T-helper 2 cell treated with Interferon-gamma antibody and Interleukin-4, amounts not matched to agents 5 μg/mL and 100 μg/mL, for 36 hours (primary cell): ENCODE results near the gene ST3GAL2.
"Not testable (repeated sequence)": the region's sequence is repeated elsewhere in the genome, so short reads cannot be mapped to it uniquely, and the experiment has no call there.

ENCODE experiments used
- DNase-seq: peaks from one replicate; pipeline ENCODE4 v3.0.0; 2021; ENCODE audit warnings: low spot score
- H3K27ac Mint-ChIP-seq: one replicate; pipeline ENCODE4 v1.8.0; 2021; ENCODE audit warnings: mild to moderate bottlenecking, mixed read lengths
- H3K27me3 Mint-ChIP-seq: one replicate; pipeline ENCODE4 v1.8.0; 2021; ENCODE audit warnings: low read depth, mixed read lengths
- H3K36me3 Mint-ChIP-seq: one replicate; pipeline ENCODE4 v1.8.0; 2021; ENCODE audit warnings: low read depth, mixed read lengths
- H3K4me1 Mint-ChIP-seq: one replicate; pipeline ENCODE4 v1.8.0; 2021; ENCODE audit warnings: low read depth, mixed read lengths
- H3K4me3 Mint-ChIP-seq: one replicate; pipeline ENCODE4 v1.8.0; 2022; ENCODE audit warnings: mild to moderate bottlenecking, moderate library complexity, mixed read lengths
- H3K9me3 Mint-ChIP-seq: one replicate; pipeline ENCODE4 v1.8.0; 2021; ENCODE audit warnings: mixed read lengths

ST3GAL2 gene

GRCh38 chr16:70364399-70364798 is 74.5 kb downstream of the ST3GAL2 start:
- Mint-ChIP-seq H3K27ac (no peak overlapping the region), H3K36me3 (peaks cover 33% of the 10 kb centered on the region)

GRCh38 chr16:70359552-70359951 is 79.3 kb downstream of the ST3GAL2 start:
- no peak overlapping the region for H3K4me3 Mint-ChIP-seq
- no peak for DNase-seq
- no peaks in the 10 kb centered on the region for H3K27me3 Mint-ChIP-seq
- H3K9me3 Mint-ChIP-seq = no peaks in the 10 kb centered on the region
- H3K4me1 Mint-ChIP-seq = no peaks in the 10 kb centered on the region
- peaks cover 38% of the 10 kb centered on the region for H3K36me3 Mint-ChIP-seq
- no peak overlapping the region for H3K27ac Mint-ChIP-seq

More at GRCh38 chr16:70364399-70364798, 74.5 kb downstream of the ST3GAL2 start:
- H3K27me3 Mint-ChIP-seq = no peaks in the 10 kb centered on the region
- no peaks in the 10 kb centered on the region for H3K4me1 Mint-ChIP-seq
- H3K9me3 Mint-ChIP-seq = no peaks in the 10 kb centered on the region
- DNase-seq = no peak
- H3K4me3 Mint-ChIP-seq = no peak overlapping the region

DNA sequence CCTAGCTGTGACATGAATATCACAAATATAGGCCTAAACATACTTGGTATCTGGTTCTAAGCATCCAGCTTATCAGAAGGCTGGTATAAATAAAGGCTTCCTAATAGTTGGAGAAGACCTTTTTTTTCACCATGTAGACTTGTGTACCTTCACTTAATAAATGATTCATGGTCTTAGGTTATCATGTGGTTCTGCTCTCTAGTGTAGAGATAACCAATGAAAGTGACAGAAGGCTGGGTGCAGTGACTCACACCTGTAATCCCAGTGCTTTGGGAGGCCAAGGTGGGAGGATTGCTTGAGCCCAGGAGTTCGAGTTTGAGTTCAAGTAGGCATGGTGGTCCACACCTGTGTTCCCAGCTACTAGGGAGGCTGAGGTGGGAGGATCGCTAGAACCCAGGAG is 89.1 kb downstream of the ST3GAL2 start:
- H3K27ac Mint-ChIP-seq = no peak overlapping the region
- peaks cover 19% of the 10 kb centered on the region for H3K36me3 Mint-ChIP-seq
- H3K4me1 Mint-ChIP-seq = peaks cover 16% of the 10 kb centered on the region
- H3K9me3 Mint-ChIP-seq = no peaks in the 10 kb centered on the region
- no peak for DNase-seq
- no peaks in the 10 kb centered on the region for H3K27me3 Mint-ChIP-seq
- peak overlapping the region; percentile 7 for H3K4me3 Mint-ChIP-seq

DNA sequence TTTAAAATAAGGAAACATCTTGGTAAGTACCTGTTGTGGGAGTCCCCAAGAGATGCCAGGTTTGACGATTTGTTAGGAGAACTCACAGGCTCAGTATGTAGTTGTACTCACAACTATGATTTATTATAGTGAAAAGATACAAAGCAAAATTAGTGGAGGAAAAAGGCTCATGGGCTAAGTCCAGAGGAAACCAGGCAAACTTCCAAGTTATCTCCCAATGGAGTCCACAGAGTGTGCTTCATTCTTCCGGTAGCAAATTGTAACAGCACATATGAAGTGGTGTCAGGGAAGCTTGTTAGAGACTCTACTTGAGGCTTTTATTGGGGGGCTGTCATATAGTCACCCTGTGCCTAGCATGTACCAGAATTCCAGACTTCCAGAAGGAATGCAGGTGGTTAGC is 89.9 kb downstream of the ST3GAL2 start:
- Mint-ChIP-seq H3K4me1 (peaks cover 16% of the 10 kb centered on the region), H3K27ac (no peak overlapping the region), H3K36me3 (peaks cover 13% of the 10 kb centered on the region), H3K4me3 (no peak overlapping the region), H3K9me3 (no peaks in the 10 kb centered on the region), H3K27me3 (no peaks in the 10 kb centered on the region)
- no peak for DNase-seq

- Mint-ChIP-seq H3K4me1 (peaks cover 16% of the 10 kb centered on the region), H3K36me3 (peaks cover 6% of the 10 kb centered on the region), H3K4me3 (peak overlapping the region; percentile 91), H3K27me3 (no peaks in the 10 kb centered on the region), H3K27ac (peak overlapping the region; percentile 97), H3K9me3 (no peaks in the 10 kb centered on the region)
- no peak for DNase-seq
These were observed 93.1 kb downstream of the ST3GAL2 start for GRCh38 chr16:70345840-70346239.

DNA sequence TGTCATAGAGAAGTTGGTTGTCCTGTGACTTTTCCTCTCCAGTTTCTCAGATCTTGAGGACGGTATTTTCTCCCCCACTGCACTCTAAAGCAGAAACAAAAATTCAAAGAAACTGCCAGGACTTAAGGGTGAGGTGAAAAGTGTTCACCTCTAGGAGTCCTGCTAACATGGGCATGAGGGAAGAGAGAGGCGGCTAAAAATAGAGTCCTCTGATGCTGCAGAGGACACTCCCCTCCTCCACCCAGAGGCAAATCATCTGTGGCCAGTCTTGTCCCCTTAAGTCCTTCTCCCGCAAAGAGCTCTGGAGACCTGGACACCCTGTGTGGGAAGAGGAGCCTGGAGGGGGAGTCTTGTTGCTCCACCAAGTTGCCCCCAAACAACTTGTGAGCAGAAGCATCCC is 96.9 kb downstream of the ST3GAL2 start:
- H3K27ac Mint-ChIP-seq = no peak overlapping the region
- peaks cover 2% of the 10 kb centered on the region for H3K36me3 Mint-ChIP-seq
- peaks cover 6% of the 10 kb centered on the region for H3K4me1 Mint-ChIP-seq
- no peaks in the 10 kb centered on the region for H3K9me3 Mint-ChIP-seq
- no peak overlapping the region for H3K4me3 Mint-ChIP-seq
- no peaks in the 10 kb centered on the region for H3K27me3 Mint-ChIP-seq
- DNase-seq = no peak

DNA sequence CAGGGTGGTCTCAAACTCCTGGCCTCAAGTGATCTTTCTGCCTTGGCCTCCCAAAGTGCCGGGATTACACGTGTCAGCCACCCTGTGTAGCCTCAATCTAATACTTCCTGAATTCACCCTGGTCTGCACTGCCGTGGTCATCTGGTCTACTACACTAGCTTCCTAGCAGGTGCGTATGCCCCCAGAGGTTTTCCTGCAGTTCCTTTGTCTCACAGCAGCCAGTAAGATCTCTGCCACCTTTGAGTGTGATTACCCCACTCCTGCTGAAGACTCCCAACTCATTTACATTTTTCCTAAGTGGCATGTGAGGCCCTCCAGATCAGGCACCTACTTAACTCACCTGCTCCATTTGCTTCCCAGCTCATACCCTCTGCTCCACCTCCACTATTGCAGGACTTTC is 97.3 kb downstream of the ST3GAL2 start:
- peaks cover 2% of the 10 kb centered on the region for H3K36me3 Mint-ChIP-seq
- H3K4me3 Mint-ChIP-seq = no peak overlapping the region
- DNase-seq = no peak
- no peak overlapping the region for H3K27ac Mint-ChIP-seq
- peaks cover 6% of the 10 kb centered on the region for H3K4me1 Mint-ChIP-seq
- no peaks in the 10 kb centered on the region for H3K27me3 Mint-ChIP-seq
- H3K9me3 Mint-ChIP-seq = no peaks in the 10 kb centered on the region

DNA sequence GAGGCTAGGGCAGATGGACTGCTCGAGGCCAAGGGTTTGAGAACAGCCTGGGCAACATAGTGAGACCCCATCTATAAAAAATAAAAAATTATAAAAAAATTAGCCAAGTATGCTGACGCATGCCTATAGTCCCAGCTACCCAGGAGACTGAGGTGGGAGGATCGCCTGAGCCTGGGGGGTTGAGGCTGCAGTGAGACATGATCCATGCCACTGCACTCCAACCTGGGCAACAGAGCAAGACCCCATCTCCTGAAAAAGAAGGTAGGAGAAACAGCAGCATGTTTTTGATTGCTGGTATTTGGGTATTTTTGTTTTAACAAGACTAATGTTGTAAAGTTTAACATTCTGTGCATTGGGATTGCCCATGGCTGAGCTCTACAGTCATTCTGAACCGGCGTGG is 101.1 kb downstream of the ST3GAL2 start:
- Mint-ChIP-seq H3K4me3 (no peak overlapping the region), H3K27me3 (no peaks in the 10 kb centered on the region), H3K9me3 (no peaks in the 10 kb centered on the region), H3K36me3 (peaks cover 8% of the 10 kb centered on the region), H3K4me1 (no peaks in the 10 kb centered on the region), H3K27ac (no peak overlapping the region)
- no peak for DNase-seq

GRCh38 chr16:70332728-70333127 is 106.2 kb downstream of the ST3GAL2 start:
- H3K27me3 Mint-ChIP-seq, H3K9me3 Mint-ChIP-seq, H3K27ac Mint-ChIP-seq, H3K4me1 Mint-ChIP-seq, DNase-seq, H3K4me3 Mint-ChIP-seq: not testable (repeated sequence)
- H3K36me3 Mint-ChIP-seq = peaks cover 21% of the 10 kb centered on the region

DNA sequence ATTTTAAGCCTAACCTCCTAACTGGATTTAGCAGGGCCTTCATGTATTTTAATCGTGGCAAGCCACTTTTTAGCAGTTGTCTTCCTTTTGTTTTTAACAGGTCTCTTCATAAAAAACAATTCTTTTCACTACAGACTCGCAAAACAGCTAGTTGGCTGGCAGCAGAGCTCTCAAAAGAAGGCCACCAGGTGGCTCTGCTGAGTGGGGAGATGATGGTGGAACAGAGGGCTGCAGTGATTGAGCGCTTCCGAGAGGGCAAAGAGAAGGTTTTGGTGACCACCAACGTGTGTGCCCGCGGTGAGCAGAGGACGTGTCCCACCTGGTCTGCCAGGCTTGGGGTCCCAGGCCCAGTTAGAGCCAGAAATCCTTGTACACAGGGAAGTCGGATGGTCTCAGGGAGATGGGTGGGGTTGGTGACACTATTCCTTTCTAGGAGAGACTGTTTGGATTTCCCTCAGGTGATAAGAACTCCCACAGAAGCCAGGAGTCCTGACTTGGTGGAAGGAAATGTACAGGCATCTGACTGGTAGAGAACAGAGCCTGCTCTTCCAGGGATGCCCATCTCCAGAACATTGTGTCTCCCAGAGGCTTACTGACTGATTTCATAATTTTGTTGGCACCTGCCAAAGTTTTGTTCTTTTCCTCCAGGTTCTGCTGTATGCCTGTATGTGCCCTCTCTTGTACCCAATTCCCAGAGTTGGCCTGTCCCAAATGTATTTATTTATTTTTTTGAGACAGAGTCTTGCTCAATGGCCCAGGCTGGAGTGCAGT is 107.1 kb downstream of the ST3GAL2 start:
- Mint-ChIP-seq H3K27me3 (no peaks in the 10 kb centered on the region), H3K27ac (no peak overlapping the region), H3K4me1 (no peaks in the 10 kb centered on the region), H3K4me3 (no peak overlapping the region), H3K36me3 (peaks cover 21% of the 10 kb centered on the region), H3K9me3 (no peaks in the 10 kb centered on the region)
- DNase-seq = no peak

DNA sequence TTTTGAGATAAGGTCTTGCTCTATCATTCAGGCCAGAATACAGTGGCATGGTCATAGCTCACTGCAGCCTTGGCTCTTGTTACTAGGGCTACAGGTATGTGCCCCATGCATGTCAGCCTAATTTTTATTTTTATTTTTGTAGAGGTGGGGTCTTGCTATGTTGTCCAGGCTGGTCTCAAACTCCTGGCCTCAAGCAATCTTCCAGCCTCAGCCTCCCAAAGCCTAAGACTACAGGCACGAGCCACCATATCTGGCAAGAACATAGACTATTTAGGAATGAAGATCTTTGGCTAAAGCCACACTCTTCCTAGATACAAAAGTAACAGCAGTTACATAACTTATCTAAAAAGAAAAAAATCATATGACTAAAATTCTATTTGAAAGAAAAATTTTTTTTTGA is 107.8 kb downstream of the ST3GAL2 start:
- H3K36me3 Mint-ChIP-seq = peaks cover 19% of the 10 kb centered on the region
- H3K4me1 Mint-ChIP-seq = no peaks in the 10 kb centered on the region
- H3K27ac Mint-ChIP-seq = no peak overlapping the region
- H3K27me3 Mint-ChIP-seq = no peaks in the 10 kb centered on the region
- H3K9me3 Mint-ChIP-seq = no peaks in the 10 kb centered on the region
- DNase-seq = no peak
- no peak overlapping the region for H3K4me3 Mint-ChIP-seq
